Fibroblast of skin of right biceps (primary cell): ENCODE results near the gene TNIK.
"Not testable (repeated sequence)": the region's sequence is repeated elsewhere in the genome, so short reads cannot be mapped to it uniquely, and the experiment has no call there.

Source experiments
- DNase-seq: peaks from one replicate; pipeline ENCODE4 v3.0.0-alpha.2; 2013

TNIK gene

DNA sequence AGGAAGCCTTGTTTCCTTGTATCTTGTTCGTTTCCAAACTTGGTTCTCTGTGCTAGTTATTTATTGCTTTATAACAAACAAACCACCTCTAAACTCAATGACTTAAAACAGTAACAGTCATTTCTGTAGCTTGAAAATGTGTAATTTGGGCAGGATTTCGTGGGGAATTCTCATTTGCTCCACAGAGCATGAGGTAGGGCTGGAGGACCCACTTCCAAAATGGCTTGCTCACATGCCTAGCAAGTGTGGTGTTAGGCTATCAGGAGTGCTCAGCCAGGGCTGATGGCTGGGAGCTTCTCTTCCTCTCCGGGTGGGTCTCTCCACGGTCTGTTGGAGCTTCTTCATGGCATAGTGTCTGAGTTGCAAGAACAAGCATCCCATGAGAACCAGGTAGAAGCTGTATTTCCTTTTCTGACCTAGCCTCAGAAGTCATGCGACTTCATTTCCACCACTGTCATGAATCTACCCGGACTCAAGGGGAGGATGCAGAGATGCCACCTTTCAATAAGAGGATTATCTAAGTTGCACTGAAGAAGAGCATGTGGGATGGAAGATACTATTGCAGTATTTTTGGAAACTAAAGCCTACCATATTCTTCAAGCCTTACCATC, 8.2 kb upstream of the TNIK start:
- no peak for DNase-seq

GRCh38 chr3:171465763-171466162, 5.6 kb upstream of the TNIK start:
- DNase-seq, result peak; percentile 12

DNA sequence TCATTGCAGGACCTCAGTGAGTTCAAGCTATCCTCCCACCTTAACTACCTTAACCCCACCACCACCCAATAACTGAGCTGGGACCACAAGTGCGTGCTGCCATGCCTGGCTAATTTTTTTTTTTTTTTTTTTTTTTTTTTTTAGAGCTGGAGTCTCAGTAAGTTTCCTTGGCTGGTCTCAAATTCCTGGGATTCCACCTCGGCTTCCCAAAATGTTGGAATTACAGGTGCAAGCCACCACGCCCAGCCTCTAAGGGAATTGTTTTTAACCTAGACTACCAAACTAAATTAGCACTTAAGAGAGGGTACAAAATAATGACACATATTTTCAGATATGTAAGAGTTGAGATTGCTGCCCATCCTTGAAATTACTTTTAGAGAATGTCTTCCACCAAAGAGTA, 4.3 kb upstream of the TNIK start:
- DNase-seq, result no peak

DNA sequence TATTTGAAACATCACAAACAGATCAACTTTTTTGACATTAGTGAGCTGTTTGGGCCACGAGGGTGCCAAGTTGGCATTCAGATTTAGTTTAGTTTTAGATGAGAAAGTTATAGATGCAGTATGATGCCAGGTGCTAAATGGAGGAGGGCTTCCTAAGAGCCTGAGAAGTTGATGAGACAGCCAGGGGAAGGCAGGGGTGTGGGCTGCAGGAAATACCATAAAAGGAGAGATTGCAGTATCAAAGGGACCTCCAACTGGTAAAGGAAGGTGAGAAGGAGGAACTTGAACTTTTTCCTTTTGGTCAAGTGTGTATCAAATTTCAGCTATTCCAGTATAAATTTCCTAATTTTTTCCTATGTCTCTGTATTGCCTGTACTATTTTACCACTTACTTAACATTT, 2.0 kb upstream of the TNIK start:
- no peak for DNase-seq

DNA sequence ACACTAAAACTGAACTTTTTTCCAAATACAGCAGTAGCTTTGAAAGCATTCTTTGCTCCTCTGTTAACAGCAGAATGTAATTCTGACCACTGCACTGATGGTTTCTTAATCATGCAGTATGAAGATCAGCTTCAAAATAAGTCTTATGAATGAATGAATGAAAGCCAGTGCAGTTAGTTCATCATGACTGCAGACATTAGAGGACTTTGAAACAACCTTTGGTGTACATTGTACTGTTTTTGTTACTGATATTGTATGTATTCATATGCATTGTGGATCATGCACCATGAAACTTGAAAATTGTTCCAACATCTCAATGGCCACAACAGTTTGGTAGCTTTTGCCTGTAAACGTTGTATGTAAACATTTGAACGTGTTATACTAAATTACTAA, 1.3 kb upstream of the TNIK start:
- no peak for DNase-seq

DNA sequence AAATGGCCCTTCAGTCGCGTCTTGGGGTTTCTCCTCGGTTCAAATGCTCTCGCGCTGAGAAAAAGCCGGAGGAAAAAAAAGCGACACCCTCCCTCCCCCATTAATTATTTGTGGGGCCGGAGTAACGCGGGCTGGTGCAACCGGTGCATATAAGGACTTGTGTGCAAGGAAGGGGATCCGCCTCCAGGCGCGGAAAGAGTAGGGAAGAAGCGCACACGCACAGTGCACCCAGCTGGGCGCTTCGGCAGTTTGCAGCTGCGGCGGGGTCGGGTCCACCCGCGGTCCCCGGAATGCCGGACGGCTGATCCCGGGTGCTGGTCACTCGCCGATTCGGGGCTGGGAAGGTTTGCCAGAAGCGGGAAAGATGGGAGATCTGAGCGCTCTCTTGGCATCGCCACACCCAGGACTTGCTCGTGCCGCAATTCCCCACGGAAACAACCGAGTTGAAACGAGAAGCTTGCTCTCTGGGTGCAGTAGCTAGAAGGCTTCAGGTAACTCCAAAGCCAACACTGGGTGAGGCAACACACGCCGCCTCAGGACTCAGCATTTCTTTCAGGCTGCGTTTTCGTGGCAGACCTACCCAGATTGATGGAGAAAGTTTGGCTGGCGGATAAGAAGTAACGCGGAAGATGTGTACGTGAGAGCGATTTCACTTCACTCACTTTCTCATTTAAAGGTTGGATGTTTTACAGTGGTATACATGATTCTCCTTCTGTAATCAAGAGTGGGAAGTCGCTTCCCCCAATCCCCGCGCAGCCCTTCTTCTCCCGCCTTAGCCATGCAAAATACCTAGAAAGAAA, 720 bp upstream of the TNIK start:
- DNase-seq, result peak; percentile 74

DNA sequence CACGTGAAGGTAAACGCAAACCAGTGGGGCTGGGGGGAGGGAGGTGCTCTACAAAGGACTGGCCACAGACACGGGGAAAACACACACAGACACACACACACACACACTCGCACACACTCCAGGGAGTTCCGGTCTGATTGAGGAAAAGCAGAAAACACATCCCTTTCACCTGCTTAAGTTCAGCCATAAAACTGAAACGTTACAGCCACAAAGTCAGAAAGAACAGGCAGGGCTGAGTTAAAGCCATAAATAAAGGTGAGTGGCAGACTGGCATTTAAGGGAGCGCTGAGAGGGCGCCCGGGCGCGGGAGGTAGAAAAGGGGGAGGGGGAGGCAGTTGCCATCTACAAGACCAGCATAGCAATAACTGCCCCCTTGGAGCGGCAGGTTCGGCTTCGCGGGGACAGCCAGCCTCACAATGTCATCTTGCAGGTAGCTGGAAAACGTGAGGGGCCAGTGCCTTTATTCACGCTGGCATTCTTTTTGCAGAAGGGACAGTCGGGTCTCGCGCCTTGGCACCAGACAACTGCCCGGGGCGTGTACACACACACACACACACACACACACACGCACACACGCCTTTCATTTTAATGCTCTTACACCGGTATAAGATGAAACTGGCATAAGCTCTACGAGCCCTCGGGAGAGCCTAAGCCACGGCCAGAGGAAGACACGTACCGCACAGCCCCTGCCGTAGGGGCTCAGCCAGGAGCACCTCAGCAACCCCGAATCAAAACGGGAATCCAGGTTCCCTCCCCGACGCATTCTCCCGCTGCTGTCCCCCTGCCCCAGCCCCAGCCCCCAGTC, 866 bp downstream of the TNIK start:
- peak; percentile 24 for DNase-seq

DNA sequence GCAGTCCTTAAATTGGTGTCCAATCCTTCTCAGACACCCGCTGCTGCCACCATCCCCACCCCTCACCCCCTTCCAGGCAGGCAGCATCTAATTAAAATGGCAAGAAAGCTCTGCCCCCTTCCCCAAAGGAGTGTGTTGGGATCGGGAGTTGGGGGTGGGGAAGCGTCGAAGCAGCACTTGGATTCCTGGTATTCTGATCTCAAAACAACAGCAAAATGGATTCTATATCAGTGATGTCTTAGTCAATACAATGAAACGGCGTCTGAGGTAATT, 1.4 kb downstream of the TNIK start:
- no peak for DNase-seq

- DNase-seq, result no peak
Observed at GRCh38 chr3:171458071-171458863, 1.9 kb downstream of the TNIK start.

DNA sequence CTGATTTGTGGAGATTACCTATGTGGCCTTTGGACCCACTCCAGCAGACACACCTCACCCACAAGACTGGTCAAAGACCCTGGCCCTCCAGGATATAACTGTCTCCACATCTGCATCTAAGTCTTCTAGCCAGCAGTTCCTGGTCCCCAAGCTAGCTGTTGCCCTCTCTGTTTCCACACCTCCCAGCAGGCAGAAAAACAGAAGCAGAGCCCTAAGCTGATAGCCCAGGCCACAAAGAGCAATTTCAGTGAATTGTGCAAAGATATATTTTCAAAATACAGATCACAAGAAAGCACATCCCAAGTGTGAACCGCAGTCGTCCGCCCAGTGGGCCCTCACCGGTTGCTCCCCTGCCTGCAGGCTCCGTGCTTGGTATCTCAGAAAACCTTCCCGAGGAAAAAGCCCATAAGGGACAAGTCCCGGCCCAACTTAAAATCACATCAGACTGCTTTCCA, 2.6 kb downstream of the TNIK start:
- DNase-seq, result no peak

GRCh38 chr3:171456765-171457606, 3.2 kb downstream of the TNIK start:
- no peak for DNase-seq

DNA sequence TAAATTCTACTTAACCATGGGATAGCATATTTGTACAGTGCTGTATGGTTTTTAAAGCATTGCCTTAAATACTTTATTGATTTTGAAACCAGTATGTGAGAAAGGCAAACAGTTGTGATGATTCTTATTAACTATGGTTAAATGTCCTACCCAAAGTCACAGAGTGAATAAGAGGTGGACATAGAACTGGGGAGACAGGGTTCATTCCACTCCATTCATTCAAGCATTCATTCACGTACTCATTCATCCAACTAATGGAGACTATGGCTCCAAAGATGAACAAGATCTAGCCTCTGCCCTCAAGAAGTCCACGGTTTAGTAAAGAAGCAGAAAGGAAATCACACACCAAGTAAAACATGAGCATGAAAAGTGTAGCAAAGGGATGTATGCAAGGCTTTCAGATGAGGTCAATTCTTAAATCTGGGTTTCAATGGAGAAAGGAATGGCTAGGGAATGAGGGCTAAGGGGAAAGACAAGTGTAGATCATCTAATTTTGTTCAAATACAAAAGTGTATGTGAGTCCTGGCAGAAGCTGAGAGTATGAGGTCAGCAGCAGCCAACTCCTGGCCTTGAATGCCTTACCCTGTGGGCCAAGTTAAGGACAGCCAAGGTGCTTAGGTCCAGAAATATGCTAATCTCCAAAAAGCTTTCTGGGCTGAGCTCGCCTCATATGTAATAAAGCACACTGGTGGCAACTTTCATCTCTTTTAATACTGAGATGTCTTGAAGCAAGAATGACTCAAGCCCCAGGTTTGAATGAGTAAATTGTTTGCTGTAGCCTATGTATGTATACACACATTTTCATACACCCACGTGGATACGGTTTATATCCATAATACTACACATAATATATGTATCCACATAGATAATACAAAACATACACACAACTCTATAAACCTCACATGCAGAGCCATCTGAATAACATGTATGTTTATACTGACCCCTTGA, 4.3 kb downstream of the TNIK start:
- no peak for DNase-seq

DNA sequence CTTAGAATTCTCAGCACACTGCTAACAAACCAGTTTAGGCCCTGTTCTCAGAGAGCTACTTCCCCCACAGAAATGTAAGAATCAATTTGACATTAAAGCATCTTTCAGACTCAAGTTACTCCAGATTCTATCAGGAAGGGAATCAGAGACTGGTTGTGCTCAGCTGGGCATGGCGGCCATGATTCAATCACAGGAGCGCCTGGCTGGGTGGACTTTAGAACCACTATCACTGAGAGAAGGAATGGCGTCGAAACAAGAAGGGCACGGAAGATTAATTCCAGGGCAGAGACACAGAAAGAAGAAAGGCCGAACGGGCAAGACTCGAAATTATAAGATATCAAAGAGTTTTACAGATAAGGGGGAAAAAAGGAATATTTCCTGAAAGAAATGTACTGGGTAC, 6.2 kb downstream of the TNIK start:
- DNase-seq, result no peak

- no peak for DNase-seq
Observed at GRCh38 chr3:171453180-171453886, 6.9 kb downstream of the TNIK start.

GRCh38 chr3:171452328-171452727, 7.9 kb downstream of the TNIK start:
- no peak for DNase-seq

GRCh38 chr3:171451915-171452314, 8.3 kb downstream of the TNIK start:
- DNase-seq, result no peak

- DNase-seq, result not testable (repeated sequence)
Observed at GRCh38 chr3:171447579-171447891, 12.7 kb downstream of the TNIK start.

GRCh38 chr3:171446801-171447578, 13.2 kb downstream of the TNIK start:
- DNase-seq, result peak; percentile 85

GRCh38 chr3:171446301-171446700, 13.9 kb downstream of the TNIK start:
- DNase-seq, result no peak
